CD4-positive, alpha-beta memory T cell (primary cell): ENCODE measurements around the gene MYADML2. TPM values are rescaled to one million over a fixed set of nuclear protein-coding genes. Genes with fewer than 3 reads are reported as not detected.

Experiments
- CTCF ChIA-PET: fragments of 350-600 bp; sonication (Branson Sonifier 250); formaldehyde crosslinking; loops from one replicate; lab custom pipeline; 2021; ENCODE audit warnings: inconsistent platforms; ENCODE audit not compliant: partially characterized antibody; lab: Charles Lee
- POLR2A ChIA-PET: fragments of 350-600 bp; sonication (Branson Sonifier 250); formaldehyde crosslinking; loops from one replicate; lab custom pipeline; 2021; ENCODE audit not compliant: partially characterized antibody; lab: Charles Lee
- DNase-seq, 5 donors: peaks; one replicate each; pipeline versions ENCODE4 v3.0.0 to v3.0.0-alpha.2; 2020 to 2022; ENCODE audit warnings: mixed read lengths in 1 of 5
- H3K27ac ChIP-seq: one replicate; pipeline ENCODE4 v1.7.0; 2013; ENCODE audit warnings: low read depth, low read length
- H3K27me3 ChIP-seq: 2 replicates; pipeline ENCODE4 v1.7.0; 2013; ENCODE audit warnings: mild to moderate bottlenecking, low read length, moderate library complexity; ENCODE audit not compliant: insufficient read depth
- H3K36me3 ChIP-seq: 2 replicates; pipeline ENCODE4 v1.7.0; 2013; ENCODE audit warnings: mild to moderate bottlenecking, low read length, moderate library complexity; ENCODE audit not compliant: insufficient read depth
- H3K4me1 ChIP-seq: 2 replicates; pipeline ENCODE4 v1.7.0; 2013; ENCODE audit warnings: mild to moderate bottlenecking, low read length, moderate library complexity; ENCODE audit not compliant: insufficient read depth
- H3K4me3 ChIP-seq, 2 donors: one replicate each; pipeline ENCODE4 v1.7.0; 2013; ENCODE audit warnings: low read length in 2 of 2, mild to moderate bottlenecking in 1 of 2
- H3K9me3 ChIP-seq, 2 donors: one replicate each; pipeline ENCODE4 v1.7.0; 2013; ENCODE audit warnings: low read length in 2 of 2, control low read depth in 1 of 2; ENCODE audit not compliant: control insufficient read depth in 1 of 2
- H3K27ac Mint-ChIP-seq, 7 donors: one replicate each; pipeline ENCODE4 v1.8.0; 2020 to 2021; ENCODE audit warnings: mixed read lengths in 7 of 7, mild to moderate bottlenecking in 6 of 7, inconsistent platforms in 3 of 7, moderate library complexity in 3 of 7
- H3K27me3 Mint-ChIP-seq, 2 donors: one replicate each; pipeline ENCODE4 v1.8.0; 2020 to 2021; ENCODE audit warnings: mixed read lengths in 2 of 2
- H3K36me3 Mint-ChIP-seq, 2 donors: one replicate each; pipeline ENCODE4 v1.8.0; 2020 to 2021; ENCODE audit warnings: mixed read lengths in 2 of 2, inconsistent platforms in 1 of 2, mild to moderate bottlenecking in 1 of 2
- H3K4me1 Mint-ChIP-seq, 4 donors: one replicate each; pipeline ENCODE4 v1.8.0; 2020 to 2021; ENCODE audit warnings: mixed read lengths in 4 of 4, mild to moderate bottlenecking in 1 of 4
- H3K4me3 Mint-ChIP-seq, 8 donors: one replicate each; pipeline ENCODE4 v1.8.0; 2020 to 2021; ENCODE audit warnings: mixed read lengths in 8 of 8, mild to moderate bottlenecking in 7 of 8, moderate library complexity in 6 of 8, inconsistent platforms in 3 of 8
- H3K9me3 Mint-ChIP-seq, 8 donors: one replicate each; pipeline ENCODE4 v1.8.0; 2020 to 2021; ENCODE audit warnings: mixed read lengths in 8 of 8, mild to moderate bottlenecking in 5 of 8, inconsistent platforms in 3 of 8, moderate library complexity in 1 of 8
- intact Hi-C: fragments of 100-400 bp; cut with micrococcal nuclease; formaldehyde crosslinking; loops from one replicate; pipeline ENCODE4 v1.15.1; 2023
- polyA plus RNA-seq, 2 donors: library from polyadenylated mRNA; unstranded; fragments of 300-500 nt; fragmentation: Illumina TruSeq; gene quantifications; one replicate each; pipeline ENCODE4 v1.2.3, GENCODE V29; 2021
- total RNA-seq, 2 experiments: library from RNA; stranded (reverse); gene quantifications; one replicate each; pipeline ENCODE4 v1.2.3, GENCODE V29; 2021

The MYADML2 gene
- total and polyA plus RNA-seq, 4 experiments from 2014 or later, result not detected

DNA sequence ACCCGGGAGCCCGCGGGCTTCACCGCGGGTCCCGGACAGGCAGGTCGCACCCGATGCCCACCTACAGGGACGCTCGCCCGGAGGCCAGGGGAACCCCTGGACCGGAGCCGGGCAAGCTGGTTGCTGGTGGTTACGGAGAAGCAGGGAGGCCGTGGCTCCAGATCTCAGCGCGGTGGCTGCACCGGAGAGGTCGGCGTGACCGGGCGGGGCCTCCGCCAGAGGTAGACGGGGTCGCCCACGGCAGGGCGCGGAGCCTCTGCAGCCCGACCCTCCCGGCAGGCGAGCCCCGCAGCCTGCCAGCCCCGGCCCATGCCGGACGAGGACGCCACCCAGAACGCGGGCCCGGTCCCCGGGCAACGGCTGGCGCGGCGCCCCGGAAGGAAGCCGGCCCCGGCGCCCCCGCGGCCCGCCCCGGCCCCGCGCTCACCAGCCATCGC is 36.2 kb downstream of the MYADML2 start:
- H3K4me3 Mint-ChIP-seq, result peak overlapping the region; percentile 81 to 90 (median 86)
- Histone ChIP-seq H3K9me3 (no peaks in the 10 kb centered on the region), H3K36me3 (peaks cover 58% of the 10 kb centered on the region), H3K27me3 (no peaks in the 10 kb centered on the region), H3K4me3 (peak overlapping the region; percentile 8 to 70), H3K27ac (peak overlapping the region; percentile 55), H3K4me1 (peaks cover 20% of the 10 kb centered on the region)
- intact Hi-C loops, result loop anchor here (1.0 to 2.0 kb wide), 2 partner anchors 20 to 40 kb away; partner anchors contain the start of genes ALYREF, ANAPC11 and ARHGDIA
- peaks cover 2 to 28% (median 8%) of the 10 kb centered on the region in 4 donors for H3K4me1 Mint-ChIP-seq
- ChIA-PET POLR2A (interaction anchor here (0.9 to 2.8 kb wide), 7 partner anchors 9 to 77 kb away, joined by 3 to 14 read pairs (median 5); partner anchors contain the start of genes ALYREF, ANAPC11, ARHGDIA and MCRIP1), CTCF (no interaction called here)
- H3K9me3 Mint-ChIP-seq, result no peaks in the 10 kb centered on the region
- no peaks in the 10 kb centered on the region for H3K27me3 Mint-ChIP-seq
- H3K36me3 Mint-ChIP-seq, result peaks cover 16 to 35% of the 10 kb centered on the region in 2 donors
- DNase-seq, result peak in 1 of 5 donors; percentile 55
- H3K27ac Mint-ChIP-seq, result peak overlapping the region in 1 of 7 donors; percentile 68

- peaks cover 15% of the 10 kb centered on the region for H3K4me1 ChIP-seq
- DNase-seq, result no peak
- H3K27ac ChIP-seq, result peak overlapping the region; percentile 55
- Mint-ChIP-seq H3K4me1 (peaks cover 0 to 24% (median 6%) of the 10 kb centered on the region in 4 donors), H3K9me3 (no peaks in the 10 kb centered on the region), H3K4me3 (peak overlapping the region; percentile 81 to 90 (median 86)), H3K27ac (peak overlapping the region in 5 of 7 donors; percentile 60 to 85 (median 80)), H3K36me3 (peaks cover 9 to 31% of the 10 kb centered on the region in 2 donors), H3K27me3 (no peaks in the 10 kb centered on the region)
- peak overlapping the region; percentile 8 to 70 for H3K4me3 ChIP-seq
- intact Hi-C loops, result loop anchor here (2.0 kb wide), 1 partner anchor 39 kb away; the partner anchor contains the start of gene ARHGDIA
- H3K36me3 ChIP-seq, result peaks cover 52% of the 10 kb centered on the region
- no peaks in the 10 kb centered on the region for H3K9me3 ChIP-seq
- H3K27me3 ChIP-seq, result no peaks in the 10 kb centered on the region
- ChIA-PET POLR2A (interaction anchor here (0.8 to 2.8 kb wide), 6 partner anchors 9 to 57 kb away, joined by 3 to 14 read pairs (median 4); partner anchors contain the start of gene ARHGDIA), CTCF (no interaction called here)
Measured at GRCh38 chr17:81909966-81910839, 36.8 kb downstream of the MYADML2 start.

DNA sequence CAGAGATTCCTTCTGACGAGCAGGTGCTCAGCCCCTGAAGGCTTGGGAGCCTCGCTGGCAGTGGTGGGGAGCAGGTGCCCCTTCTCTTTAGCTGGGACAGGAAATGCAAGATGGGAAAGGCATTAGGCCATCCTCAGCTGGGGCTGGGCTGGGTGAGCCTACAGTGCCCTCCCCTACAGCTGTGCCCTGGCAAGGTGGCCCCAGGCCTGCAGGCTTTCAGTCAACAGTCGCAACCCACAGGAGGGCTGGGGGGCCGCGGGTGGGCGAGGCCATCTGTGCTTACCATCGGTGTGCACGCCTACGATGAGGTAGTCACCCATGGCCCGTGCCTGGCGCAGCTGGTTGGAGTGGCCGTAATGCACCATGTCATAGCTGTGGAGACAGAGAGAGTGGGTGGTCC is 37.8 kb downstream of the MYADML2 start:
- Histone ChIP-seq H3K4me1 (peaks cover 15% of the 10 kb centered on the region), H3K4me3 (no peak overlapping the region), H3K27me3 (no peaks in the 10 kb centered on the region), H3K27ac (no peak overlapping the region), H3K9me3 (no peaks in the 10 kb centered on the region), H3K36me3 (peaks cover 42% of the 10 kb centered on the region)
- Mint-ChIP-seq H3K27me3 (no peaks in the 10 kb centered on the region), H3K4me1 (peaks cover 0 to 22% (median 6%) of the 10 kb centered on the region in 4 donors), H3K27ac (no peak overlapping the region), H3K4me3 (peak overlapping the region in 2 of 8 donors; percentile 20 to 54), H3K9me3 (no peaks in the 10 kb centered on the region), H3K36me3 (peaks cover 8 to 21% of the 10 kb centered on the region in 2 donors)
- DNase-seq, result no peak
- ChIA-PET CTCF (no interaction called here), POLR2A (interaction anchor here (1.8 to 2.8 kb wide), 3 partner anchors 17 to 43 kb away, joined by 4 to 14 read pairs (median 11); partner anchors contain the start of gene ARHGDIA)
- intact Hi-C loops, result no loop called here

- H3K4me3 ChIP-seq, result no peak overlapping the region
- no peak overlapping the region for H3K27ac ChIP-seq
- Mint-ChIP-seq H3K36me3 (peaks cover 8 to 20% of the 10 kb centered on the region in 2 donors), H3K9me3 (no peaks in the 10 kb centered on the region), H3K27me3 (no peaks in the 10 kb centered on the region), H3K4me1 (peaks cover 0 to 22% (median 6%) of the 10 kb centered on the region in 4 donors), H3K27ac (no peak overlapping the region), H3K4me3 (no peak overlapping the region)
- no peaks in the 10 kb centered on the region for H3K9me3 ChIP-seq
- H3K36me3 ChIP-seq, result peaks cover 38% of the 10 kb centered on the region
- intact Hi-C loops, result no loop called here
- no peaks in the 10 kb centered on the region for H3K27me3 ChIP-seq
- POLR2A ChIA-PET, result interaction anchor here (1.8 to 2.8 kb wide), 2 partner anchors 39 to 42 kb away, joined by 4 to 11 read pairs; partner anchors contain the start of gene ARHGDIA
- CTCF ChIA-PET, result no interaction called here
- H3K4me1 ChIP-seq, result peaks cover 15% of the 10 kb centered on the region
- DNase-seq, result no peak
Measured at GRCh38 chr17:81908793-81909192, 38.2 kb downstream of the MYADML2 start.

- H3K4me1 Mint-ChIP-seq, result peaks cover 0 to 22% (median 0%) of the 10 kb centered on the region in 4 donors
- no peak overlapping the region for H3K27ac Mint-ChIP-seq
- POLR2A ChIA-PET, result interaction anchor here (0.8 kb wide), 1 partner anchor 38 kb away, joined by 3 read pairs; no protein-coding TSS in a partner anchor
- H3K36me3 Mint-ChIP-seq, result peaks cover 0 to 10% of the 10 kb centered on the region in 2 donors
- intact Hi-C loops, result no loop called here
- Histone ChIP-seq H3K27me3 (no peaks in the 10 kb centered on the region), H3K27ac (no peak overlapping the region), H3K36me3 (peaks cover 24% of the 10 kb centered on the region), H3K4me1 (peaks cover 15% of the 10 kb centered on the region), H3K4me3 (no peak overlapping the region), H3K9me3 (no peaks in the 10 kb centered on the region)
- no peak overlapping the region for H3K4me3 Mint-ChIP-seq
- H3K9me3 Mint-ChIP-seq, result no peaks in the 10 kb centered on the region
- CTCF ChIA-PET, result no interaction called here
- DNase-seq, result no peak
- H3K27me3 Mint-ChIP-seq, result no peaks in the 10 kb centered on the region
Measured at GRCh38 chr17:81907219-81908145, 39.6 kb downstream of the MYADML2 start.

DNA sequence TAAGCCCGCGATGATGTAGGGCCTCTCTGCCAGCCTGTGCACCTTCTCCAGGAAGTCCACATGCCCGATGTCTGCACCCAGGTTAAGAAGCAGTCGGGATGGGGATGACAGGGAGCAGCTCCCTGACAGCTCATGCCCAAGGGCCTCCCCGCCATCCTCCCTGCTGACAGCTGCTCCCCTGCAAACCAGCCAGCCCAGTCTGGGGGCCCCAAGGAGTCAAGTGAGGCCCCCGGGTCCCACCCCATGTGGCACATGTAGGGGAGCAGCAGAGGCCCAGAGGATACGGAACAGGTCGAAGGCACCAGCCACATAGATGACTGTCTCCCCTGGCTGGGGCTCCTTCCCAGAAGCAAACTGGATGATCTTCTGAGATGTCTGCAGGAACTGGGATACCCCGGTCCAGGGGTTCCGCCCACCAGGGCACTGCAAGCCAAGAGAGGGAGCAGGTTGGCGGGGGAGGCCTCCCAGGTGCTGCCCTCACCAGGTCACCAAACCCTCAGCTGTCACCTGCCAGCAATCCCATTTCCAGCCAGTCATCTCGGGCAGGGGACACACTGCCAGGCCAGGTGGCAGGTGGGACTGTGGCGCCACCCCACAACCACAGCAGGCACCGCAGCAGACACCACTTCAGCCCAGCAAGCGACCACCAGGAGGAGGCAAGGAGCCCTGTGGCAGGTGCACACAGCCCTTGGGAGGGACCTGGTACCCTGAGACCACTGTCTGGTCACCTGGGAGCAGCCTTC is 40.4 kb downstream of the MYADML2 start:
- CTCF ChIA-PET, result no interaction called here
- Histone ChIP-seq H3K36me3 (peaks cover 17% of the 10 kb centered on the region), H3K4me1 (peaks cover 14% of the 10 kb centered on the region), H3K4me3 (no peak overlapping the region), H3K27ac (no peak overlapping the region), H3K9me3 (no peaks in the 10 kb centered on the region), H3K27me3 (no peaks in the 10 kb centered on the region)
- Mint-ChIP-seq H3K4me3 (no peak overlapping the region), H3K4me1 (peaks cover 0 to 15% (median 0%) of the 10 kb centered on the region in 4 donors), H3K27me3 (no peaks in the 10 kb centered on the region), H3K36me3 (peaks cover 0 to 6% of the 10 kb centered on the region in 2 donors), H3K27ac (no peak overlapping the region), H3K9me3 (no peaks in the 10 kb centered on the region)
- POLR2A ChIA-PET, result no interaction called here
- intact Hi-C loops, result no loop called here
- no peak for DNase-seq
